Left renal cortex interstitium (tissue), 4 donors: ENCODE measurements around the gene MGST3. TPM values are rescaled to one million over a fixed set of nuclear protein-coding genes. Genes with fewer than 3 reads are reported as not detected.
"Not testable (repeated sequence)": the region's sequence is repeated elsewhere in the genome, so short reads cannot be mapped to it uniquely, and the experiment has no call there.

Experiments used
- DNase-seq, 4 donors: peaks; one replicate each; pipeline ENCODE4 v3.0.0-alpha.2; 2013; ENCODE audit warnings: low read depth in 4 of 4, low spot score in 2 of 4, missing footprints in 1 of 4
- polyA plus RNA-seq, 4 donors: library from polyadenylated mRNA; unstranded; fragments of 120-200 nt; gene quantifications; one replicate each; pipeline ENCODE4 v1.2.1, GENCODE V29; 2013; ENCODE audit not compliant: insufficient read length in 4 of 4

MGST3 gene
- 100 to 1,000 TPM; 193 to 223 (median 212) TPM for polyA plus RNA-seq

DNA sequence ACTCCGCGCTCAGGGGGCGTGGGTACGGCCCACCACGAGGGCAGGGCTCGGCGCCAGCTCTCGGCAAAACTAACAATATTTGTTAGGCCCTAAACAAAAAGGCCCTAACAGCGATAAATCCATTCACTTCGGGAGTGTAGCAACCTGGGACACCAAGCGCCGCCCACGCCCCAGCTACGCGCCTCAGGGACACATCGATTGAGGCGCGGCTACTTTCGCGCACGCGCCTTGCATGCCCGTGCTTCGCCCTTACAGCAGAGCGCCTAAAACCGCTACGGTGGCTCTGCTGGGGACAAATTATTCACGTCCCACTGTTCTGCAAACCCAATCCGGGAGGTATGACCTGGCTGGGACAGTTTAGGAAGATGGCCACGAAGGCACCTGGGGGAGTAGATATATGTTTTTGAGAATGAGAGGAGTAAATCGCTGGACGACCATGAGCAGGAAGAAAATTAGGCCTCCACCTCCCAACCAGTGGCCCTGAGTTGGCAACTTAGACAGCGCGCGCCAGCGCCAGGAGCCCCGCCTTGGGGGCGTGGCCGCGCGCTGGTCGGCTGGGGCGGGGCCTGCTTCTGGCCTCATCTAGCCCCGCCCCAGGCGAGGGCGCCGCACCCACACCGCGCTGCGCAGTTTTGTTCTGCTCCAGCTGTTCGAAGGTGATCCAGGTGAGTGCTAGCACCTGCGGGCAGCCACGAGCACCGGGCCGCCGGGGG lies at the start of gene MGST3:
Gene MGST3 (plus strand): TSS at position 606 of the 713 bp plus-strand sequence. CDS start 18,614 bp downstream, outside the sequence.
- DNase-seq, result peak; percentile 93 to 99 (median 98)

GRCh38 chr1:165581926-165582325 lies 49.1 kb upstream of the MGST3 start:
- DNase-seq, result no peak

- DNase-seq, result no peak
These were observed 44.6 kb upstream of the MGST3 start for GRCh38 chr1:165586398-165586797.

GRCh38 chr1:165591391-165591790 lies 39.6 kb upstream of the MGST3 start:
- DNase-seq, result not testable (repeated sequence)

DNA sequence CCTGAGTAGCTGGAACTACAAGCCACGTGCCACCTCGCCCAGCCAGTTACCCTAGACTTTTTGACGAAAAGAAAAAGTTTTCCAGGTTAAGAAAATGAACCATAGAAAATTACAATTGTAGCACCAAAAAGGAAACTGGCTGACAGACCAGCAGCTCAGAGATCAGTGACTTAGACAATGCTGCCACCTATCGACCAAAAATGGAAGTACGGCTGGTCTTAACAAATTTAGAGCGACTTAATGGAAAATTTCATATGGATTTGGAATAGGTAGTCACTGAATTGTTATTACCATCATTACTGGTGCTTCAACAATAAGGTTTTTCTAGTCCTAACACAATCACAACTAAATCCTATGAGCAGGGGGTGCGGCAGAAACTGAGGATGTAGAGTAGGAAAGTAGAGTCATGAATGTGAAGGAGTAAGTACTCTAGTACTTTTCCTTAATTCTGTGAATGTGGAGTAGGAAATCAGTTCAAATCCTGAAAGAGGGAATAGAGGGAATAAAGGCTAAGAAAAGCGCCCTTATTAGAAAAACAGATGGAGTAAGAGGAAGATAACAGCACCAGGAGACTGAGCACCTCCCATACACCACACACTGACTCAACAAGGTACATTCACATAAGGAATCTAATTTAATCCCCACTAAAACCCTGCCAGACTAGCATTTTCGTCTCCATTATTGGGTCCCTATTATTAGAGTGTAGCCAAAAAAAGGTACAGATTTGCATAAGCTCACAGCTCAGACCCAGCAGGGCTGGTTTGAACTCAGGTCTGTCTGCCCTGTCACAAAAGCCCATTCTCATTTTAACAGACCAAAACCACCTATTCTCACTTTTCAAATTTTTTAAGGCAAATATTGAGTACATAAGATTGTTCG lies 37.9 kb upstream of the MGST3 start:
- DNase-seq, result peak in 3 of 4 donors; percentile 44 to 57 (median 50)

DNA sequence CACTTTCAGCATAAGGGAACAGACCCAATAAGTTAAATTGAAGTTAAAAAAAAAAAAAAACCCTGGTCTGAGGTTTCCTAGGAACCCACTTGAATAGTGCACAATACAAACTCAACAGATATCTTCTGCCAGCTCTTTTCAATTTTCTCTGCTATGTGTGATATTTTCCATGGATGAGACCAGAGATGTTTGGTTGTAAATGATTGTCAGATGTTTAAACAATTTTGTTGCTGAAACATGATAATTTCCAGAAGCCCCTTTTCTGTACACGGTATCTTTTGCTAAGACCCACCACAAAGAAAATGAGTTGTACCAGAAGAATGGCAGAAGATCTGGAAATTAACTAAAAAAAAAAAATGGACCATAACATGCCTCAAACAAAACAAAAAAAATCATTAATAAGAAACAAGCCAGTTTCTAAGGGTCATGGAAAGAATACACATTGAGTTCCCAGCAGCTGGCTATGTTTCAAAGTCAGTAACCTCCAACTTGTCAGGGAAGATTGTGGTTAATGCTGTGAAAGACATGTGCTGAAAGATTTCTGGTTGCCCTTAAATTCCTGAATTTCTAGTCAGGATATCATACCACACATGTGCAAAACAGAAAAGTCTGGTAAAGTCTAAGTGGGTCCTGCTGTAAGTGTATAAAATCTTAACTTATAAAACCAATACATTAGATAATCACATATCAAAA lies 35.6 kb upstream of the MGST3 start:
- no peak for DNase-seq

DNA sequence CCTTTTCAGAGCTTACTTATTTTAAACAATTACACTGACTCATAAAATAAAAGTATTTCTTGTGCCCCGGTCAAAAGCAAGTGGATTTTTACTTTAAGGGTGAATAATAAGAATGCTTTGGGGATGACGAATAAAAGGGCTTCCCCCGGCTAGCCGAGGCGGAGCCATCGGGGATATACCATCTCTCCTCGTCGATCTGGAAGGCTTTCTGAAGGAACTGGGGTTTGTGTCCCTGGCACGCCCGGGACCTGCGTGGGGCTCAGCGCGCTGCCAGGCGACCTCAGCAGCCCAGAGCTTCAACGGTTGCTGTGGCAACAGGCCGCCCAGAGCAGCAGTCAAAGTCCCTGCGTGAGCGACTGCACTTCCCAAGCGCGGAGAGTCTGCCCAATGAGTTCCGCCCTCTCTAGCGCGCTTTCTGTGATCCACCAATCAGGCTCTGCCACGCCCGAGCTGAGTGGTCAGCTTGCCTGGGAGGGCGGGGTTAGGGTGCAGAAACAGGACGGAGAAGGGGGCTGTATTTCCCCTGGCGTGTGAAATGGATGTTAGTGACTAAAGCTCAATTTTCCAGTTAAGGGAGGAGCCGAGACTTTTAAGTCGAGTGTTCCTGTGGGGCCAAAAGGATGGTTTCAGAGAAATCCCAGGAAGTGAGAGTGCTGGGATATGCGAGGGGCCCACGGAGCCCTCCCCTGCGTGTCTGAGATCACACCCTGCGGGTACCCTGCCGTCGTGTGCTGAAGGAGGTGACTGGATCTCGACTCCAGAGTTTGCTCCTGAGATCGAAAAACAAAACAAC lies 33.0 kb upstream of the MGST3 start:
- peak; percentile 85 to 98 (median 93) for DNase-seq

GRCh38 chr1:165598676-165599059 lies 32.4 kb upstream of the MGST3 start:
- DNase-seq, result peak in 1 of 4 donors; percentile 15

DNA sequence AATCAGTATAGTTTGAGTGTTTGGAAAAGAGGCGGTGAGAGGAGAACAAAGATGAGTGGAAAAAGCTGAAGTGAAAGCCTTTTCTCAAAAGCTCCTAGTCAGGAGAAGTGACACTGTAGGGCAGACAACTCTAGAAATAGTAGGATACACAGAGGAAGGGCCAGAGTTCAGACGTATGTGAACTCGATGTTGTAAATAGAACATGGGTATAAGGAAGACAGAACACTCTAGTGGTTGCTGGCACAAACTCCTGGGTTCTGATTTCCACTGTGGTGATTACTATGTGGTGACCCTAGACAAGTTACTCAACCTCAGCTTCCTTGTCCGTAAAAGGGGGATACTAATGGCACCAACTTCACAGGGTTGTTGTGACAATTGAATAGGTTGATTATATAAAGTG lies 30.2 kb upstream of the MGST3 start:
- DNase-seq, result no peak

- no peak for DNase-seq
These were observed 27.2 kb upstream of the MGST3 start for GRCh38 chr1:165603810-165604209.

DNA sequence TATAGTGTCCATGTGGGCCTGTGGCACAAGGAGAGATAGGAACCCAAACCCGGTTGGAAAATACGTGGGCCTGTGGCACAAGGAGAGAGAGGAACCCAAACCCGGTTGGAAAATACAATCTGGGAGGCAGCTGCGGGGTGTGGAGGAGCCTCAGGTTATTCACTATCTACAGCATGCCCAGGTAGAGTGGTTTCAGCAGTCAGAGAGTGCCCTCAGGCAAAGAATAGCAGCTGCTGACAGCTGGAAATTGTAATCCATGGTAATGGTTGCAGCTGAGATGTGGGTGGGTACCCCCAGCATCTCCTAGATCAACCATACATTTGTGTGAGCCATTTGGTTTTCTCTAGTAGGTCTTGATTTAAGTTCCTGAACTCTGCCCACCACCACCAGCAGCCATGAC lies 25.8 kb upstream of the MGST3 start:
- no peak for DNase-seq

GRCh38 chr1:165606676-165607075 lies 24.4 kb upstream of the MGST3 start:
- not testable (repeated sequence) for DNase-seq

DNA sequence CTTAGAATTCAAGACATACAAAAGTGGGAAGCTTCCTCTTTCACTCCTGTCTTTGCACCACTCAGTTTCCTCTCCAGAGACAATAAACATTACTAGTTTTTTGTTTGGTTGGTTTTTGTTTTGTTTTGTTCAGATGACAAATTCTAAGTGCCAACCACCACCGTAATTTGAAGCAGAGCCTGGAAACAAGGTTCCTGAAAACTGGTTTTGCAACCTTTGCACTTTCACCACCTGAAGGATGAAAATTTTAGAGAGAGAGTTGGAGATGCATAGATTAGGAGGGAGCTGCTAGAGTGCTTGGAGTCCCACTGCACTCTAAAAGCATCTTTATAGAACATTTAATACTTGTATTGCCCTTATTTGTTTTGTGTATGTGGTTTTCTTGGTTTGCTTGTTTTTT lies 20.2 kb upstream of the MGST3 start:
- DNase-seq, result no peak

- no peak for DNase-seq
These were observed 19.0 kb upstream of the MGST3 start for GRCh38 chr1:165612062-165612461.

DNA sequence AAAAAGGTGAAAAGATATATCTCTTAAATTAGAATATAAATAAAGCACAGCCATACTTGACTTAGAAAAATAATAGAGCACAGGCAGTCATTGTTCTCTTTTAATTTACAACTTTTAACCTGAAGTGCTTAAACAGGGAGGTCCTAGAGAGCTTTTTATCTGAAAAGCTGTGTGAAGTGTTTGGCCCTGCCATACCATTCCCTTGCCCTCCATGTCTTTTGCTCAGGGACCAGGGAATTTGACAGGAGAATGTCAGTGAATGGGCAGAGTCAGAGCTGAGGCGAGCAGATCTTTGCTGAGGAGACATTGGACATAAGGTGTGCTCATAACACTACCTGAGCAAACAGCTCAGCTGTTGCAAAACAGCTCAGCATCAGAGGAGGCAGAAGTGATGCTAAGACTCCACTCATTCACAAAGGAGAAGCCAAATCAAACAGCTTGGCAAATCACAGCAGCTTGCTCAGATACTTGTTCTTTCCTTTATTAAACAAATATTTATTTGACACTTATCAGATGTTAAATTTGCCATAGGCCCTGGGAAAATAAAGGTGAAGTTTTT lies 14.9 kb upstream of the MGST3 start:
- no peak for DNase-seq

DNA sequence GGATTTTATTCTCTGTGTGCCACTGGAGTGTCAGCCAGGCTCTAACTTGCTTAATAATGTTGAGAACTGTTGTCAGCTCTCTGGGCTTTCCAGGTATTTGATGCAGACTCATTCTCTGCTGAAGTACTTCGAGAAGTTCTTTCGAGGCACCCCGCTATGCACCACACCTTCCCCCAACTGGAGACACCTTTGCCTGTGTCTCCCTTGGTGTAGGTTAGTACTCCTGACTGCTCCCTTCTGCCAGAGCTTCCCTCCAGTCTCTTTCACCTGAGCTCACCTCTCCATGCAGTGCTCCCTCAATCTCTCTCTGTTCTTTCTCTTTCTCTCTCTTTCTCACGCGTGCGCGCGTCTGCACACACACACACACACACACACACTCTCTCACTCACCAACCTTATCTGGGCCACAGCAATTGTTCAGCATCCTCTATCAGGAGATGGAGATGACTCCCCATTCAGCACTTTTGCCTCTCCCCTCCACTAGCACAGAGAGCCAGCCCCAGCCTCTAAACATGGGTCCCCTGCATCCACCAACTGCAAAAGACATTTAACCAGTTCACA lies 14.0 kb upstream of the MGST3 start:
- DNase-seq, result no peak

- DNase-seq, result no peak
These were observed 11.3 kb upstream of the MGST3 start for GRCh38 chr1:165619647-165620151.

GRCh38 chr1:165623624-165624023 lies 7.4 kb upstream of the MGST3 start:
- no peak for DNase-seq

DNA sequence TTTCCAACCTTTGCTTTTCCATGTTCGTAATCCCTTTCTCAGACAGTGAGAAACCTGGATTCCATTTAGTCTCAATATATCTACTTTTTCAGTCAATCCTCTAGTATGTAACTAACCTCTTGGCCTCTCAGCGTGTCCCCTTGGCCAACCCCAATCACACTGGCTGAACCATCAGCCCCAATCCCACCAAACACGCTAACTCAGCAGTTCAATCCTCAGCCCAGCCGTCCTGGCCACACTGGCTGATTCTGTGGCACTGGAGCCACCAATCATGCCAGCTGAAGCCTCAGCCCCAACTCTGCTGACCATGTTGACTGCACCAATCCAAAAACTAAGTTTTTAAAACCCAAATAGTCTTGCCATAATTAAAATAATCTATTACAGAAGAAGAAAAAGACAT lies 6.6 kb upstream of the MGST3 start:
- DNase-seq, result no peak
